Epithelial cell of esophagus (primary cell): Measurements from ENCODE around the gene AKR1A1.
"Not testable (repeated sequence)": the region's sequence is repeated elsewhere in the genome, so short reads cannot be mapped to it uniquely, and the experiment has no call there.

Source experiments
- DNase-seq: peaks from one replicate; pipeline ENCODE4 v3.0.0; 2010; ENCODE audit warnings: low read depth
- H3K4me3 ChIP-seq: 2 replicates; pipeline ENCODE4 v1.5.1; 2011; ENCODE audit warnings: mild to moderate bottlenecking, low read length, control low read depth
- CTCF ChIP-seq: IDR thresholded peaks from 2 replicates; pipeline ENCODE4 v1.5.1; 2011; ENCODE audit warnings: low read depth, mild to moderate bottlenecking, low read length, control low read depth, inconsistent platforms; ENCODE audit not compliant: insufficient read depth; ENCODE audit errors: missing control alignments

AKR1A1 gene

GRCh38 chr1:45510036-45510971 lies 40.3 kb upstream of the AKR1A1 start:
- H3K4me3 ChIP-seq = no peak overlapping the region
- no peak for TF ChIP-seq CTCF
- DNase-seq = no peak

GRCh38 chr1:45510972-45511527 lies 39.6 kb upstream of the AKR1A1 start:
- no peak for DNase-seq
- H3K4me3 ChIP-seq = no peak overlapping the region
- TF ChIP-seq CTCF = no peak

GRCh38 chr1:45512641-45513054 lies 38.0 kb upstream of the AKR1A1 start:
- no peak overlapping the region for H3K4me3 ChIP-seq
- peak; percentile 74 for DNase-seq
- peak; percentile 77 for TF ChIP-seq CTCF

- H3K4me3 ChIP-seq = not testable (repeated sequence)
- peak; percentile 37 for DNase-seq
Measured at GRCh38 chr1:45513532-45514260, 36.9 kb upstream of the AKR1A1 start.

- H3K4me3 ChIP-seq = no peak overlapping the region
- no peak for TF ChIP-seq CTCF
- no peak for DNase-seq
Measured at GRCh38 chr1:45516036-45516435, 34.6 kb upstream of the AKR1A1 start.

GRCh38 chr1:45516465-45516864 lies 34.2 kb upstream of the AKR1A1 start:
- no peak overlapping the region for H3K4me3 ChIP-seq
- DNase-seq = peak; percentile 70
- no peak for TF ChIP-seq CTCF

GRCh38 chr1:45518366-45518765 lies 32.3 kb upstream of the AKR1A1 start:
- not testable (repeated sequence) for H3K4me3 ChIP-seq, DNase-seq

GRCh38 chr1:45518910-45519309 lies 31.7 kb upstream of the AKR1A1 start:
- TF ChIP-seq CTCF = no peak
- DNase-seq = no peak
- H3K4me3 ChIP-seq = no peak overlapping the region

- peak overlapping the region; percentile 0 for H3K4me3 ChIP-seq
- not testable (repeated sequence) for DNase-seq
Measured at GRCh38 chr1:45519774-45520173, 30.9 kb upstream of the AKR1A1 start.
